22Rv1 (cell line): ENCODE measurements around the gene LHX1.

Experiments
- CTCF ChIP-seq: fragments of 450-650 bp; IDR thresholded peaks from 2 replicates; pipeline ENCODE4 v1.5.1; 2017; ENCODE audit warnings: mild to moderate bottlenecking
- ZFX ChIP-seq: fragments of 450-650 bp; IDR thresholded peaks from 2 replicates; pipeline ENCODE4 v1.6.1; 2017; ENCODE audit warnings: antibody characterized with exemption, borderline replicate concordance

DNA sequence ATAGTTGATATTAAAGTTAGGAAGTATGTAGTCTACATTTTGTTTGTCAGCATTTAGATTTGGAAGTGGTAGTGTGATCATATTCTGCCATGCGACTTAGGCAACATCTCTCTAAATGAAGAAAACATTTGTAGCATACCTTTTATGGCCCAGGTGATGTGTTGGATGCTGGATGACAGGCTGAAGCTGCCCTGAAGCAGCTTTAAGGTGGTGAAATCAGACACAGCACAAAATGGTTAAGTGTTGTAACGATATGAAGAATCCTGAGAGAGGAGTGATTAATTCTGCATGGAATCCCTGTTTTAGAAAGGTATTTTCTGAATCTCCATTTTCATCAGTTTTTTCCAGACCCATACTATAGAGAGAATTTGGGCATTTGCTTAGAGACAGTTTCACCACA lies 39.8 kb downstream of the LHX1 start:
- TF ChIP-seq CTCF (no peak), ZFX (no peak)
